BLaER1 treated with 17β-estradiol and CSF1 and Interleukin-3, amounts not matched to agents 10 nM and 100 nM (cell line): Measurements from ENCODE around the gene TRMT61A.

ENCODE experiments used
- H3K27ac ChIP-seq, 11 experiments: shearing (Covaris generic); formaldehyde crosslinking; 2 replicates each; pipeline ENCODE4 v1.8.1; 2022
- H3K27me3 ChIP-seq, 11 experiments: shearing (Covaris generic); formaldehyde crosslinking; 2 replicates each; pipeline ENCODE4 v1.8.1; 2022
- H3K36me3 ChIP-seq, 11 experiments: shearing (Covaris generic); formaldehyde crosslinking; 2 replicates each; pipeline ENCODE4 v1.8.1; 2022
- H3K4me1 ChIP-seq, 10 experiments: shearing (Covaris generic); formaldehyde crosslinking; 2 replicates each; pipeline ENCODE4 v1.8.1; 2022
- H3K4me2 ChIP-seq, 11 experiments: shearing (Covaris generic); formaldehyde crosslinking; 2 replicates each; pipeline ENCODE4 v1.8.1; 2022
- H3K4me3 ChIP-seq, 10 experiments: shearing (Covaris generic); formaldehyde crosslinking; 2 replicates each; pipeline ENCODE4 v1.8.1; 2022
- H3K9ac ChIP-seq, 11 experiments: shearing (Covaris generic); formaldehyde crosslinking; 2 replicates each; pipeline ENCODE4 v1.8.1; 2022
- H3K9me3 ChIP-seq, 11 experiments: shearing (Covaris generic); formaldehyde crosslinking; replicated peaks in 1 of 11; 2 replicates each; pipeline ENCODE4 v1.8.1; 2022
- H4K20me1 ChIP-seq, 11 experiments: shearing (Covaris generic); formaldehyde crosslinking; 2 replicates each; pipeline ENCODE4 v1.8.1; 2022
- Cebpa-rat ChIP-seq, 11 experiments: shearing (Covaris generic); IDR thresholded peaks; 2 replicates each; pipeline ENCODE4 v1.8.1; 2022

Gene TRMT61A

DNA sequence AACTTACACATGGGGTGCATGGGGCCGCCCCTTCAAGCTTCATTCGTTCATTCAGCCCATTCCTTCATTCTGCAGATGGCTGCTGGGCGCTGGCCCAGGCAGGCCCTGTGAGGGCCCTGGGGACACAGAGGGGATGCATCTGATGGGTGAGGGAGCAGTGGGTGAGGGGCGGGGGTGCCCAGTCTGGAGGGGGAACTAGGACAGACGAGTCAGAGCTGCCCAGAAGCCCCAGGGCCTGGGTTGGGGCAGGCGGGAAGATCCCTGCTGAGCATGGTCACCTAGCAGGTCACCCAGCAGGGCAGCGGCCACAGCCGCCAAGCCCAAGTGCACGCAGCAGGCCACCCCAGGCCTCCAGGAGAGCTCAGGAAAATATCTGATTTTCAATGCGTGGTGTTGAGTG lies 14.1 kb downstream of the TRMT61A start:
- Histone ChIP-seq H3K4me2 (peak overlapping the region; percentile 55 to 98 (median 85)), H4K20me1 (peaks cover 15 to 97% (median 64%) of the 10 kb centered on the region in 11 experiments; a peak in 21 of 22 replicates), H3K9me3 (no peaks in the 10 kb centered on the region), H3K9ac (peak overlapping the region in 10 of 11 experiments; percentile 11 to 71 (median 51); a peak in 14 of 22 replicates), H3K27ac (peak overlapping the region in 6 of 11 experiments; percentile 30 to 65 (median 56); a peak in 8 of 22 replicates), H3K27me3 (peaks cover 0 to 18% (median 0%) of the 10 kb centered on the region in 11 experiments; a peak in 5 of 22 replicates), H3K36me3 (no peaks in the 10 kb centered on the region), H3K4me1 (peaks cover 43 to 100% (median 96%) of the 10 kb centered on the region in 10 experiments), H3K4me3 (peak overlapping the region in 2 of 10 experiments; percentile 32 to 41; a peak in 4 of 20 replicates)
- no peak for TF ChIP-seq Cebpa-rat (IDR thresholded peaks at IDR 0.05)

- Histone ChIP-seq H3K36me3 (no peaks in the 10 kb centered on the region), H3K4me2 (peak overlapping the region; percentile 55 to 98 (median 85)), H3K4me3 (no peak overlapping the region), H3K27ac (peak overlapping the region in 4 of 11 experiments; percentile 38 to 65 (median 56); a peak in 6 of 22 replicates), H3K9me3 (no peaks in the 10 kb centered on the region), H3K27me3 (peaks cover 0 to 18% (median 0%) of the 10 kb centered on the region in 11 experiments; a peak in 5 of 22 replicates), H3K4me1 (peaks cover 50 to 100% (median 96%) of the 10 kb centered on the region in 10 experiments), H3K9ac (peak overlapping the region in 9 of 11 experiments; percentile 13 to 71 (median 59); a peak in 12 of 22 replicates), H4K20me1 (peaks cover 15 to 97% (median 66%) of the 10 kb centered on the region in 11 experiments; a peak in 20 of 22 replicates)
- no peak for TF ChIP-seq Cebpa-rat (IDR thresholded peaks at IDR 0.05)
Observed at GRCh38 chr14:103543721-103544387, 14.9 kb downstream of the TRMT61A start.

GRCh38 chr14:103544388-103545218 lies 15.6 kb downstream of the TRMT61A start:
- Histone ChIP-seq H3K27me3 (peaks cover 0 to 18% (median 0%) of the 10 kb centered on the region in 11 experiments; a peak in 5 of 22 replicates), H3K4me3 (no peak overlapping the region), H3K27ac (peak overlapping the region in 3 of 11 experiments; percentile 21 to 22 (median 22); a peak in 2 of 22 replicates), H3K4me1 (peaks cover 57 to 100% (median 97%) of the 10 kb centered on the region in 10 experiments), H3K36me3 (no peaks in the 10 kb centered on the region), H3K9me3 (no peaks in the 10 kb centered on the region), H4K20me1 (peaks cover 19 to 97% (median 68%) of the 10 kb centered on the region in 11 experiments; a peak in 21 of 22 replicates), H3K4me2 (peak overlapping the region; percentile 55 to 98 (median 85)), H3K9ac (peak overlapping the region in 6 of 11 experiments; percentile 13 to 71 (median 30); a peak in 6 of 22 replicates)
- TF ChIP-seq Cebpa-rat (IDR thresholded peaks at IDR 0.05), result no peak

- peaks cover 65 to 100% (median 97%) of the 10 kb centered on the region in 10 experiments for H3K4me1 ChIP-seq
- peaks cover 0 to 16% (median 0%) of the 10 kb centered on the region in 11 experiments; a peak in 5 of 22 replicates for H3K27me3 ChIP-seq
- peak overlapping the region in 7 of 11 experiments; percentile 9 to 71 (median 29); a peak in 8 of 22 replicates for H3K9ac ChIP-seq
- peak overlapping the region in 10 of 11 experiments; percentile 44 to 98 (median 86); a peak in 20 of 22 replicates for H3K4me2 ChIP-seq
- no peak for TF ChIP-seq Cebpa-rat (IDR thresholded peaks at IDR 0.05)
- no peak overlapping the region for H3K4me3 ChIP-seq
- no peaks in the 10 kb centered on the region for H3K9me3 ChIP-seq
- peak overlapping the region in 2 of 11 experiments; percentile 21 to 22; a peak in 2 of 22 replicates for H3K27ac ChIP-seq
- H4K20me1 ChIP-seq, result peaks cover 21 to 99% (median 76%) of the 10 kb centered on the region in 11 experiments
- no peaks in the 10 kb centered on the region for H3K36me3 ChIP-seq
Observed at GRCh38 chr14:103545219-103545914, 16.4 kb downstream of the TRMT61A start.

- Histone ChIP-seq H3K4me3 (no peak overlapping the region), H3K9me3 (no peaks in the 10 kb centered on the region), H4K20me1 (peaks cover 29 to 100% (median 79%) of the 10 kb centered on the region in 11 experiments), H3K36me3 (no peaks in the 10 kb centered on the region), H3K4me2 (peak overlapping the region; percentile 40 to 98 (median 85); a peak in 21 of 22 replicates), H3K9ac (peak overlapping the region in 6 of 11 experiments; percentile 9 to 71 (median 36); a peak in 7 of 22 replicates), H3K4me1 (peaks cover 72 to 100% (median 97%) of the 10 kb centered on the region in 10 experiments), H3K27ac (peak overlapping the region in 1 of 11 experiments; percentile 22; a peak in 2 of 22 replicates), H3K27me3 (peaks cover 0 to 13% (median 0%) of the 10 kb centered on the region in 11 experiments; a peak in 5 of 22 replicates)
- TF ChIP-seq Cebpa-rat (IDR thresholded peaks at IDR 0.05), result no peak
Observed at GRCh38 chr14:103545915-103546651, 17.1 kb downstream of the TRMT61A start.

DNA sequence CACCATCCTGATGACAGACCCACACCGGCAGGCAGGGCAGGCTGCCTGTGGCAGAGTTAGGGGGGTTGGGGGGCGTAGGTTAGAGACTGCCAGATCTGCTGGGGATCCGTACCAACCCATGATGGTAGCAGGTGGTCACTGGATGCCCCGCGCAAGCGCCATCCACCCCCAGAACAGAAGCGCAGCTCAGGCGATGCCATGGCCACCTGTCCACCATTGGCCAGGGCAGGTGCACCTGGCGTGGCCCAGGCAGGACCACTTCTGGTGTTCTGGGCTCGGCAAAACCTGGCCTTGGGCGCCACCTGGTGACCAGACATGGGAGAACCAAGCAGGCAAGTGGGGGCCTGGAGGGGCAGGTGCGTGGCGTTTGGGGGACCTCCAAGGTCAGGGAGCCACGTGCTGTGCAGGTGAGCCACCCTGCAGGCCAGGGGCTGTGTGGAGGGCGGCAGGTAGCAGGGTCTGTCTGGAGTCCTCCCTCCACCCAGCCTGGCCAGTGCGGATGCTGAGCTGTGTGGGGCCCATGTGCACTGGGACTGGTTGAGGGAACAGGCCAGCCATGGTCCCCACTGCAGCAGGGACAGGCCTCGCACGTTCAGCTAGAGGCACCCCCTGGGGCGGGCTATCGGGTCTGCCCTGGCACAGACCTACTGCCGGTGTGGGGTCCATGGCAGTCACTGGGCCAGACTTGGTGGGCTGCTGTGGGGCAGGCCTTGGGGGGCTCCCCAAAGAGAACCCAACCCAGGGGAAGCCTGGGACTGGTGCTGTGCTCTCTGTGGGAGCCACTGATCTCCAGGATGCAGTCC lies 17.9 kb downstream of the TRMT61A start:
- TF ChIP-seq Cebpa-rat (IDR thresholded peaks at IDR 0.05), result no peak
- H3K36me3 ChIP-seq, result no peaks in the 10 kb centered on the region
- H3K4me1 ChIP-seq, result peaks cover 77 to 100% (median 97%) of the 10 kb centered on the region in 10 experiments
- no peak overlapping the region for H3K4me3 ChIP-seq
- H4K20me1 ChIP-seq, result peaks cover 35 to 100% (median 82%) of the 10 kb centered on the region in 11 experiments
- no peak overlapping the region for H3K27ac ChIP-seq
- H3K27me3 ChIP-seq, result peaks cover 0 to 13% (median 0%) of the 10 kb centered on the region in 11 experiments; a peak in 5 of 22 replicates
- no peaks in the 10 kb centered on the region for H3K9me3 ChIP-seq
- no peak overlapping the region for H3K9ac ChIP-seq
- H3K4me2 ChIP-seq, result peak overlapping the region; percentile 40 to 98 (median 85); a peak in 19 of 22 replicates

GRCh38 chr14:103547455-103547940 lies 18.5 kb downstream of the TRMT61A start:
- H3K36me3 ChIP-seq, result no peaks in the 10 kb centered on the region
- no peak for TF ChIP-seq Cebpa-rat (IDR thresholded peaks at IDR 0.05)
- H3K9ac ChIP-seq, result no peak overlapping the region
- H4K20me1 ChIP-seq, result peaks cover 39 to 100% (median 88%) of the 10 kb centered on the region in 11 experiments
- H3K4me1 ChIP-seq, result peaks cover 77 to 100% (median 97%) of the 10 kb centered on the region in 10 experiments
- no peak overlapping the region for H3K27ac ChIP-seq
- H3K27me3 ChIP-seq, result peaks cover 0 to 13% (median 0%) of the 10 kb centered on the region in 11 experiments; a peak in 5 of 22 replicates
- peak overlapping the region in 6 of 11 experiments; percentile 9 to 98 (median 86); a peak in 8 of 22 replicates for H3K4me2 ChIP-seq
- no peak overlapping the region for H3K4me3 ChIP-seq
- H3K9me3 ChIP-seq, result no peaks in the 10 kb centered on the region
